Brain microvascular endothelial cell (primary cell): ENCODE data around the gene CHCHD10.

Experiments used
- DNase-seq: peaks from one replicate; pipeline ENCODE4 v3.0.0-alpha.2; 2020
- H3K27ac ChIP-seq: fragments of 250-450 bp; sonication (Bioruptor Pico); 2 replicates; pipeline ENCODE4 v1.5.1; 2020; ENCODE audit warnings: mild to moderate bottlenecking, moderate library complexity
- H3K27me3 ChIP-seq: fragments of 250-450 bp; sonication (Bioruptor Pico); replicated peaks from 2 replicates; pipeline ENCODE4 v1.5.1; 2020; ENCODE audit warnings: mild to moderate bottlenecking
- H3K36me3 ChIP-seq: fragments of 250-450 bp; sonication (Bioruptor Pico); replicated peaks from 2 replicates; pipeline ENCODE4 v1.5.1; 2020; ENCODE audit warnings: mild to moderate bottlenecking
- H3K4me3 ChIP-seq: 2 replicates; pipeline ENCODE4 v1.5.1; 2011; ENCODE audit warnings: low read depth, mild to moderate bottlenecking, control low read depth, low read length, moderate library complexity
- in situ Hi-C: cut with HindIII; loops from 2 replicates; pipeline ENCODE4 v1.10.0; 2017; ENCODE audit warnings: low sequenced_read_pairs, low pct_ligation_motif_present
- TF ChIP-seq, protein P1 (sequence below): IDR thresholded peaks from 2 replicates; pipeline ENCODE4 v1.5.1; 2011; ENCODE audit warnings: low read depth, mild to moderate bottlenecking, moderate library complexity, low read length, control low read depth, inconsistent platforms; ENCODE audit errors: missing control alignments

CHCHD10 gene

DNA sequence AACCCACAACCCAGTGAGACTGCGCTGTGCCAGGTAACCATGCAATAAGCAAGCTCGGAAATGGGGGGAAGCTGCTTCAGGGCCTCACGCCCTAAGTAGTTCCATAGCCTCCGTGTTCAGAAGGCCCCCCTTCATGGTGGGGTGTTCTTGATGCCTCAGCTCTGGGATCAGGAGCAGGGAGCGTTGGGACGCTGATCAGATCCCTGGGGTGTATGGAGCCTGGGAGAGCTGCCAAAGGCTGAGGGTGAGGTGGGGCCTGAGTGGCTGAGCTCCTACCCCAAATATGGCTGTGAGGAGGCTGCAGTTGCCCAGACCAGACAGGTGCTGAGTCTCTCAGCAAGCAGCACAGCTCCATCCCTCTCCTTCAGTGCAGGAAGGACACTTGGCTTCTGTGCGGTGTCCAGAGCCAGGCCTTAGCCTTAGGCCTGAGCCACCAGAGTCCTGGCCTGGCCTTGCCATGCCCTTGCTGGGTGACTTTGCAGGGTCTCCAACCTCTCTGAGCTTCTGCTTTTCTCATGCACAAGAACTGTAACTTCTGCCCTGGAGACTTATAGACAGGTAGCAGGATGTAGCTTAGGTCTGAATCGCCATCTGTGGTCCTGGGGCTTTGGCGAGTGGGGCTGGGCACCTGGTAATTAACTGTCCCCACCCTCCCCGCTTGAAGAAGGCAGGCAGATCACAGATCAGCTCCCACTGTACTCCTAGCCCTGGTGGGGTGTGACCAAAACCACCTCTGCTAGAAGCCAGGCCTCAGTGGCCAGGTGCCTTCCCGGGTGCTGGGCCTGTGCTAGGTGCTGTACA, 10.2 kb upstream of the CHCHD10 start:
- no peak overlapping the region for H3K4me3 ChIP-seq
- H3K27me3 ChIP-seq = no peaks in the 10 kb centered on the region
- no peaks in the 10 kb centered on the region for H3K36me3 ChIP-seq
- TF ChIP-seq, protein P1, sequence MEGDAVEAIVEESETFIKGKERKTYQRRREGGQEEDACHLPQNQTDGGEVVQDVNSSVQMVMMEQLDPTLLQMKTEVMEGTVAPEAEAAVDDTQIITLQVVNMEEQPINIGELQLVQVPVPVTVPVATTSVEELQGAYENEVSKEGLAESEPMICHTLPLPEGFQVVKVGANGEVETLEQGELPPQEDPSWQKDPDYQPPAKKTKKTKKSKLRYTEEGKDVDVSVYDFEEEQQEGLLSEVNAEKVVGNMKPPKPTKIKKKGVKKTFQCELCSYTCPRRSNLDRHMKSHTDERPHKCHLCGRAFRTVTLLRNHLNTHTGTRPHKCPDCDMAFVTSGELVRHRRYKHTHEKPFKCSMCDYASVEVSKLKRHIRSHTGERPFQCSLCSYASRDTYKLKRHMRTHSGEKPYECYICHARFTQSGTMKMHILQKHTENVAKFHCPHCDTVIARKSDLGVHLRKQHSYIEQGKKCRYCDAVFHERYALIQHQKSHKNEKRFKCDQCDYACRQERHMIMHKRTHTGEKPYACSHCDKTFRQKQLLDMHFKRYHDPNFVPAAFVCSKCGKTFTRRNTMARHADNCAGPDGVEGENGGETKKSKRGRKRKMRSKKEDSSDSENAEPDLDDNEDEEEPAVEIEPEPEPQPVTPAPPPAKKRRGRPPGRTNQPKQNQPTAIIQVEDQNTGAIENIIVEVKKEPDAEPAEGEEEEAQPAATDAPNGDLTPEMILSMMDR = no peak
- no peak for DNase-seq
- in situ Hi-C loops = no loop called here
- H3K27ac ChIP-seq = no peak overlapping the region

DNA sequence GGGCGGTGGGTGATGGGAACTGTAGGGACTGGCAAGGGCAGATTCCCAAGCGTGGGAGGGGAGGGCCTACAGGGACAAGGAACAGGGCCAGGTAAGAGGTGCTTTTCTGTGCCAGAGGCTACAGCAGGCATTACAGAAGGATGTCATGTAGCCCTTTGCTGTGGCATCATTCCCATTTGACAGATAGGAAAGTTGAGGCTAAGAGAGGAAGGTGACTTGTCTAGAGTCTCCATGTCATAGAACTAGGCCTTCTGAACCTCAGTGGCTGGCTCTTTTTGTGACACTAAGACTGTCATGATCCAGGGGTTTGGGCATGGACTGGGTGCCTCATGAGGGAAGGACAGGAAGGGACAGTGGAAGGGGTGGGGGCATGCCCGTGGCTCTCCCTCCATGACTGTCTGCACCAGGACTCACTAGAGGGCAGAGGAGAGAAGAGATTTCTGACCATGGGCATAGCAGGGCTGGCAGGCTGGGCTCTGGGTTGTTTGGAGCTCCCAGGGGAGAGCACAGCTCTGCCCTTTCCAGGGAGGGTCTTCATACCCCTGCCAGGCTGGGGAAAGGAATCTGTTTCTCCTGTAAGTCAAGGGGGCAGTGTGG, 8.1 kb upstream of the CHCHD10 start:
- in situ Hi-C loops = no loop called here
- Histone ChIP-seq H3K27ac (no peak overlapping the region), H3K36me3 (no peaks in the 10 kb centered on the region), H3K27me3 (no peaks in the 10 kb centered on the region), H3K4me3 (no peak overlapping the region)
- DNase-seq = no peak
- TF ChIP-seq, protein P1 = no peak

DNA sequence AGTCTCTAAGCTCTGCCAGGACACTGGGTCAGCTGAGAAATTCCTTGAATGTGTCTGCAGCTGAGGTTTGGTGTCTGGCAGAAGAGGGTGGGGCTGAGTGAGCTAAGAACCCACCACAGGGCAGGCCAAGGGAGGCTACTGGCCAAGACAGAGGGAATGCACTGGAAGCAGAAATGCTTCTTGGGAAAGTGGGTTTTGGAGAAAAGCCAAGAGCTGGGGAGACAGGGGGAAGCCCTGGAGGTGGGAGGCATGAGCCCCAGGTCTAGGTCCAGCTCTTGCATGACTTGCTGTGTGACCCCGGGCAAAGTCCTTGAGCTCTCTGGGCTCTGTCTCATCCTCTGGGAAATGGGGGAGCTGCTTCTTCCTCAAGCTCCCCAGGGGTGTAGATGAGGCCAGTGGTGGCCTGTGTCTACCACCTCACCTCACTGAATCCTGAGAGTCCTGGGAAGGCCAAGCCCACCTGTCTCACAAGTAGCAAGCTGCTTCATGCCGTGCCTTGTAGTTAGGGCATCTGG, 7.2 kb upstream of the CHCHD10 start:
- no peak overlapping the region for H3K27ac ChIP-seq
- no peak overlapping the region for H3K4me3 ChIP-seq
- no peaks in the 10 kb centered on the region for H3K27me3 ChIP-seq
- in situ Hi-C loops = no loop called here
- TF ChIP-seq, protein P1 = no peak
- no peaks in the 10 kb centered on the region for H3K36me3 ChIP-seq
- DNase-seq = peak; percentile 27

DNA sequence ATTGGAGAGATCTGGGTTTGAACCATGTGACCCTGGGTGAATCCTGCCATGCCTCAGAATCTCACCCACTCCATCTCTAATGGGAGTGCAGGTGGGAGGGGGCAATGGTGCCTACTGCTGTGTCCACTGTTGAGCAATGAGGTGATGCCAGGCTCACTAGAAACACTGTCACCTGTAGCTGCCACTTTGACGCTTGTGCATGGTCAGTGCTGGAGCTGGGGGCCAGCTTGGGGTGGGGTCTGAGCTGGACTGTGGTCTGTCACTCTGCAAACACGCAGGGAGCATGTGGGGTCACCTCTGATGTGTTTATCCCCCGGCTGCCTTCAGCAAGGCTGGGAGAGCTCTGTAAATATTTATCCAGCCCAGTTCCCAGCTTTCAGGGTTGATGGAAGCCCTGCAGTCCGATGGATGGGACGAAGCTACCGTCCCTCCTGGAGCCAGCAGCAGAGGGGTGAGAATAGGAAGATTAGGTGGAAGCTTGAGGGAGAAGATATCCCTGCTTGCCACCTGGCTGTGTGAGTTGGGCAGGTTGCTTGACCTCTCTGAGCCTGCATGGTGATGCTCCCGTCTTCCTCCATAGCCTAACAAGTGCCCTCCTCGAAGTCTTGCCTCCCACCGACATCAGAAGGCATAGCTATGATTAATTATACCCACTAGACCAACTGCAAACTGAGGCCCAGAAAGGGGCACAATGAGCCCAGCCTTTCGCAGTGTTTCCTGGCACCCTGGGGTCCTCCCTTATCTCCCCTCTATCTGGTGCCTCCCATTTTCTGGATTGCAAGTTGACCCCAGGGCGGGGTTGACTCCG, 6.5 kb upstream of the CHCHD10 start:
- H3K4me3 ChIP-seq = no peak overlapping the region
- no peaks in the 10 kb centered on the region for H3K36me3 ChIP-seq
- TF ChIP-seq, protein P1 = no peak
- no peak for DNase-seq
- in situ Hi-C loops = no loop called here
- no peaks in the 10 kb centered on the region for H3K27me3 ChIP-seq
- H3K27ac ChIP-seq = no peak overlapping the region

DNA sequence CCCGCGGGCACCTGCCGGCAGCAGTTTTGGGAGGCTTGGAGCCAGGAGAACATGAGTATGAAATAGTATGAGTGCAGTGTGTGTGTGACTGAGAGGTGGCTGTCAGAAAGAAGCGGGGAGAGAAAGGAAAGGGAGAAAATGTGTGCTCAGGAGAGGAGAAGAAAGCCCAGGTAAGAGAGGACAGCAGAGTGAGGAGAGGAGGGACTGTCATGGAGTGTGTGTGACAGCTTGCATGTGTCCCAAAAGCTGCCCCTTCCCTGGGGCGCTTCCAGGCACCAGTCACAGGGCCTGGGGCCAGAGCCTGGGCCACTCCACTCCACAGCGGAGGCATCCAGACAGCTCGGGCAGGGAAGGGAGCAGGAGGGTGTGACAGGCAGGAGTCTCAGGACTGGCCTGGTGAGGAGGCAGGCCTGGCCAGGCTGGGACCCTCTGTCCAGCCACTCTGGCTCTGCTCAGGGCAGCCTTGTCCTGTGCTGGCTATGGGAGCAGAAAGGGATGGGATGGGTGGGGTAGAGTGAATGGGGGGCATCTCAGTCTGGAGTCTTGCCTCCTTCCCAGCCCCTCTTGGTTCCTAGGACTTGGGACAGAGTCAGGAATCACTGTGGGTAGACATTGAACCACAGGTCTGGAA, 5.8 kb upstream of the CHCHD10 start:
- Histone ChIP-seq H3K4me3 (no peak overlapping the region), H3K27ac (no peak overlapping the region), H3K27me3 (no peaks in the 10 kb centered on the region), H3K36me3 (no peaks in the 10 kb centered on the region)
- in situ Hi-C loops = no loop called here
- TF ChIP-seq, protein P1 = no peak
- no peak for DNase-seq
